ENCODE data around the gene CAPZA2. TPM values are rescaled to one million over a fixed set of nuclear protein-coding genes. Genes with fewer than 3 reads are reported as not detected.

The CAPZA2 gene
- total and polyA plus RNA-seq, 4 donors, result 157 to 214 (median 188) TPM

DNA sequence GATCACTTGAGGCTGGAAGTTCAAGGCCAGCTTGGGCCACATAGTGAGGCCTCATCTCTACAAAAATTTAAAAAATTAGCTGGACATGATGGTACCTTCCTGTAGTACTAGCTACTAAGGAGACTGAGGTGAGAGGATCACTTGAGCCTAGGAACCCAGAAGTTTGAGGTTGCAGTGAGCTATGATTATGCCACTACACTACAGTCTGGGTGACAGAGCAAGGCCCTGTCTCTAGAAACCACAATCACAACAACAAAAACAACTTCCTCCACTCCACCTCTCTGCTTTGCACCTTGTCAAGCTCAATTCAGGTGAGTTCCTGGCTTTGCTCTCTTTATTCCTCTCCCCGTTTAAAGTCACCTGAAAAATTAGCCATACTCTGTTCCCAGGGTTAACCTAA, 8.3 kb upstream of the CAPZA2 start:
- H3K4me1 ChIP-seq (ENCODE audit: control insufficient read depth, insufficient read depth, low read length), result no peaks in the 10 kb centered on the region
- no peak for DNase-seq (ENCODE audit: low read depth in 4 of 6, low spot score in 6 of 6)
- no peaks in the 10 kb centered on the region for H3K9me3 ChIP-seq (ENCODE audit: control insufficient read depth, insufficient read depth, low read length)
- no peak overlapping the region for H3K27ac ChIP-seq (ENCODE audit: low read depth, low read length)
- no peaks in the 10 kb centered on the region for H3K36me3 ChIP-seq (ENCODE audit: control insufficient read depth, insufficient read depth, low read length)
- no peaks in the 10 kb centered on the region for H3K27me3 ChIP-seq (ENCODE audit: control insufficient read depth, insufficient read depth, low read length)
- H3K4me3 ChIP-seq (ENCODE audit: low read depth, low read length), result no peak overlapping the region
- WGBS (ENCODE audit: insufficient coverage), result 80% methylated on average over 1 of the region's 1 CpG

DNA sequence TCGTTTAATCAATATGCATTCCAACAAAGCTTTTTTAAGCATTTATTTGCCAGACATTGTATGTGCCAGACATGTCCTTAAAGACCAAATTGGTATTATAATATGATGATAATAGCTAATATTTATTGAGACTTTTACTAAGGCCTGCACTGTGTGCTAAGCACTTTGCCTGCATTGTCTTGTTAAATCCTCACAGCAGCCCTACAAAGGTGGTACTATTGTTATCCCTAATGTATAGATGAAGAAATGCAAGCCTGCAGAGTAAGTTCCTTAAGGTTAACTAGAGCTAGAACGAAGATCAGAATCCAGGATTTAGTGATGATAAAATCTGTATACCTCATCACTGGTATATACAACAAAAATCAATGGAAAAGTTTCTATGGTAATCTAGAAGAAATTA, 5.3 kb upstream of the CAPZA2 start:
- Histone ChIP-seq H3K36me3 (ENCODE audit: control insufficient read depth, insufficient read depth, low read length) (no peaks in the 10 kb centered on the region), H3K4me1 (ENCODE audit: control insufficient read depth, insufficient read depth, low read length) (no peaks in the 10 kb centered on the region), H3K9me3 (ENCODE audit: control insufficient read depth, insufficient read depth, low read length) (no peaks in the 10 kb centered on the region), H3K4me3 (ENCODE audit: low read depth, low read length) (no peak overlapping the region), H3K27ac (ENCODE audit: low read depth, low read length) (no peak overlapping the region), H3K27me3 (ENCODE audit: control insufficient read depth, insufficient read depth, low read length) (no peaks in the 10 kb centered on the region)
- WGBS (ENCODE audit: insufficient coverage), result no CpG with 5 or more reads among the region's 2 CpGs
- no peak for DNase-seq (ENCODE audit: low read depth in 4 of 6, low spot score in 6 of 6)

DNA sequence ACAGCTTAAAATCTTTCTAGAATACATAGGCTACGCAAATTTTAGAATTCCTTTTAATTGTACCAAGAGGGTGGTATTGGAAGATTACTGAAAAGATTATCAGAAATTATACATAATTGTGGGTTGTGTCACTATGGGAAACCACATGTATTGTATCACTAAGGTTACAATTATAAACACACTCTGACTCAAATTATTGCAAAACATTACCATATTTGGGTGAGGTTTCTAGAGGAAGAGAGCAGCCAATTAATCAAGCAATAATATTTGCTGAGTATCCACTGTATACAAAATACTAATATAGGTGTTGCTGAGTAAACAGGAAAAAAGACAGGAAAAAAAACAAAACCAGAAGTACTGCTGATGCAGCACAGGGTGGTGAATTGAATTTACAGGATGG, 3.1 kb upstream of the CAPZA2 start:
- no CpG with 5 or more reads among the region's 1 CpG for WGBS (ENCODE audit: insufficient coverage)
- DNase-seq (ENCODE audit: low read depth in 4 of 6, low spot score in 6 of 6), result no peak
- no peaks in the 10 kb centered on the region for H3K4me1 ChIP-seq (ENCODE audit: control insufficient read depth, insufficient read depth, low read length)

DNA sequence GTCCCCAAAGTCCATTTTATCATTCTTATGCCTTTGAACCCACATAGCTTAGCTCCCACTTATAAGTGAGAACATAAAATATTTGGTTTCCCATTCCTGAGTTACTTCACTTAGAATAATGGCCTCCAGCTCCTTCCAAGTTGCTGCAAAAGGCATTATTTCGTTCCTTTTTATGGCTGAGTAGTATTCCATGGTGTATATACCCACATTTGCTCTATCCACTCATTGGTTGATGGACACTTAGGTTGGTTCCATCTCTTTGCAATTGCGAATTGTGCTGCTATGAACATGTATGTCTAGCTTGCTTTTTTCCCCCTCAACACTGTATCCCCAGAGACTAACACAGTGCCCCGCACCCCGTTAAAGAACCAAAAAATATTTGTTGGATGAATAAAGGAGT, 670 bp upstream of the CAPZA2 start:
- Histone ChIP-seq H3K4me3 (ENCODE audit: low read depth, low read length) (peak overlapping the region; percentile 20), H3K9me3 (ENCODE audit: control insufficient read depth, insufficient read depth, low read length) (no peaks in the 10 kb centered on the region), H3K27ac (ENCODE audit: low read depth, low read length) (no peak overlapping the region), H3K27me3 (ENCODE audit: control insufficient read depth, insufficient read depth, low read length) (no peaks in the 10 kb centered on the region), H3K36me3 (ENCODE audit: control insufficient read depth, insufficient read depth, low read length) (no peaks in the 10 kb centered on the region), H3K4me1 (ENCODE audit: control insufficient read depth, insufficient read depth, low read length) (no peaks in the 10 kb centered on the region)
- DNase-seq (ENCODE audit: low read depth in 4 of 6, low spot score in 6 of 6), result no peak
- no CpG with 5 or more reads among the region's 4 CpGs for WGBS (ENCODE audit: insufficient coverage)

More for the DNA sequence above, 3.1 kb upstream of the CAPZA2 start:
- Histone ChIP-seq H3K36me3 (ENCODE audit: control insufficient read depth, insufficient read depth, low read length) (no peaks in the 10 kb centered on the region), H3K27ac (ENCODE audit: low read depth, low read length) (no peak overlapping the region), H3K4me3 (ENCODE audit: low read depth, low read length) (no peak overlapping the region), H3K9me3 (ENCODE audit: control insufficient read depth, insufficient read depth, low read length) (no peaks in the 10 kb centered on the region), H3K27me3 (ENCODE audit: control insufficient read depth, insufficient read depth, low read length) (no peaks in the 10 kb centered on the region)

DNA sequence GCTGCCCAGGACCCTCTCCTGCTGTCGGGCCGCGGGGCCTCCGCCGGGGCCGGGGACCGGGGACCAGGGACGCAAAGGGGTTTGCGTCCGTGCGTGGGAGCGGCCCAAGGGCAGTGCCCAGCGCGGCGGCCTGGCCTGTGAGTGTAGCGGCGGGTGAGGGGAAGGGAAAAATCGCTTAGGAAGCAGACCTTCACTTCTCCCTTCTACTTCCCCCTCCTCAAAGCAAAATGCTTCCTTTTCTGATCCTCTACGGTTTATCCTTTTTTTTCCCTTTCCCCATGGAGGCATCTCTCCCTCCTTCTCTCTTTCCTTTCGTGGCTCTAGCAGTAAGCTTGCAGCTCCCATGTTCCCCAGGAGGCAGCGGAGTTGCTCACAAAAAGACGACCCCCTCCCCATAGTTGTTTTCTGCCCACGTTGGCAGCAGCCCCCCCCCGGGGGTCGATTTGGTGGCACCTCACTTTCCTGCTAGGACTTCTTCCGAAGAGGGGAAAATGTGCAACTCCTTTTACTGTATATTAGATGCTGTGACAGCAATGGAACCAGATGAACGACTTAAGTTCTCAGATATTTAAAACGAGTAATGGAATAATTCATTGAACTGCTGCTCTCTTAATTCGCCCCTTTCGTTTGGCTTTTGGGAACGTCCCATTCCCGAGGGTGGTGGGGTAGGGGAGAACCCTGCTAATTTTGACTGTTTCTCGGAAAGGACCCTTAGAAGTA, 724 bp downstream of the CAPZA2 start:
- H3K27me3 ChIP-seq (ENCODE audit: control insufficient read depth, insufficient read depth, low read length), result no peaks in the 10 kb centered on the region
- 0% methylated on average over 19 of the region's 33 CpGs for WGBS (ENCODE audit: insufficient coverage)
- H3K4me1 ChIP-seq (ENCODE audit: control insufficient read depth, insufficient read depth, low read length), result no peaks in the 10 kb centered on the region
- no peaks in the 10 kb centered on the region for H3K36me3 ChIP-seq (ENCODE audit: control insufficient read depth, insufficient read depth, low read length)
- H3K9me3 ChIP-seq (ENCODE audit: control insufficient read depth, insufficient read depth, low read length), result no peaks in the 10 kb centered on the region
- DNase-seq (ENCODE audit: low read depth in 4 of 6, low spot score in 6 of 6), result peak; percentile 22 to 78 (median 36)
- peak overlapping the region; percentile 82 for H3K4me3 ChIP-seq (ENCODE audit: low read depth, low read length)
- peak overlapping the region; percentile 88 for H3K27ac ChIP-seq (ENCODE audit: low read depth, low read length)

DNA sequence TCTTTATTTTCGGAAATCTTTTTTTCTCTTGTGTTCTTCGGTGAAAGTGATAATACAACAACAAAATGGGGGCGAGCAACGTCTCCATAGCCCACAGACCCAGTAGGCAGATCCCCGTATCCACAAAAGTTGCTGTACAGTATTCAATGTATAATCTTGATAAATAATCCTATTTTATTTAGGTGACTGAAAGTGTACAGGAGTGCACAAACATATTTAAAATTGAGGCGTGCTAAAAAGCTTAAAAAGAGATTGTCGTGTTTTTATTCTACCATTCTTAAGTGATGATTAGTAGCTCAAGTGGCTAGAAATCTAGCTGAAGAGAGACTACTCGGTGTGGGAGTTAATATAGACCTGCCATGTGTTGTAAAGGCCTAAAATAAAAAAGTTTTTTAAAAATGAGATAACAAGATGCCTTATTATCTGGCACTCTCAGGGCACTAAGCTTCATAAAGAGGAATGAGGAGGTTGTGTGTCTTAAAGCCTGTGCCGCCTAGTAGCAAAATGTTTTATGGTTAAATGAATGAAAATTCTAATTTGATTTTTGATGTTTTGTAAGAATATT, 1.6 kb downstream of the CAPZA2 start:
- peak overlapping the region; percentile 88 for H3K27ac ChIP-seq (ENCODE audit: low read depth, low read length)
- no peaks in the 10 kb centered on the region for H3K36me3 ChIP-seq (ENCODE audit: control insufficient read depth, insufficient read depth, low read length)
- no peaks in the 10 kb centered on the region for H3K27me3 ChIP-seq (ENCODE audit: control insufficient read depth, insufficient read depth, low read length)
- DNase-seq (ENCODE audit: low read depth in 4 of 6, low spot score in 6 of 6), result no peak
- H3K9me3 ChIP-seq (ENCODE audit: control insufficient read depth, insufficient read depth, low read length), result no peaks in the 10 kb centered on the region
- no peaks in the 10 kb centered on the region for H3K4me1 ChIP-seq (ENCODE audit: control insufficient read depth, insufficient read depth, low read length)
- peak overlapping the region; percentile 82 for H3K4me3 ChIP-seq (ENCODE audit: low read depth, low read length)
- WGBS (ENCODE audit: insufficient coverage), result 0% methylated on average over 1 of the region's 9 CpGs

DNA sequence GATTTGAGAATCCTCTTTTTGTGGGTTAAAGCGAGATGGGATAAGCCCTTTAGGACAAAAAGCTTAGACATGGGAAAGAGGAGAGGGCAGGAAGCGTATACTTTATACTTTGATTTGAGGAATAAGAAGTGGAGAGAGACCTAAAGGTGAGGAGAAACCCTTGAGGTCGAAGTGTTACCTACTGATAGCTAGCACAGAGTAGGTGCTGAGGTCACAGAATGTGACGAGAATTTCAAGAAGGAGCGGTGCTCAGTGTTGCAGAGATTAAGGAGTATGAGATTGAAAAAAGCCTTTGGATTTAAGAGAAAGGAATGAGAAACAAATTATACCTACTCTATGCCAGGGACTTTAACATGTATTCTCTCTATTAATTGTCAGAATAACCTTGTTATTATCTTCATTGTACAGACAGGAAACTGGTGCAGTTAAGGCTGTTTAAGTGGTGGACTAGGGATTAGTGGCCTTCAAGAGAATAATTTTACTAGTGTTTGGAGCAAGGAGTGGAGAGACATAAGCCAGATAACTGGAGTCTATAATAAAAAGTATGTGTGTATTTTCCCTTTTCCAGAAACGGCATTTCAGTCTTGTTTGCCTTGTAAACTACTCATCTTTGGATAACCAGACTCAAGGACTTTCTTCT, 8.8 kb downstream of the CAPZA2 start:
- no peaks in the 10 kb centered on the region for H3K36me3 ChIP-seq (ENCODE audit: control insufficient read depth, insufficient read depth, low read length)
- no peak overlapping the region for H3K4me3 ChIP-seq (ENCODE audit: low read depth, low read length)
- H3K27ac ChIP-seq (ENCODE audit: low read depth, low read length), result no peak overlapping the region
- H3K4me1 ChIP-seq (ENCODE audit: control insufficient read depth, insufficient read depth, low read length), result no peaks in the 10 kb centered on the region
- no peaks in the 10 kb centered on the region for H3K9me3 ChIP-seq (ENCODE audit: control insufficient read depth, insufficient read depth, low read length)
- DNase-seq (ENCODE audit: low read depth in 4 of 6, low spot score in 6 of 6), result no peak
- no peaks in the 10 kb centered on the region for H3K27me3 ChIP-seq (ENCODE audit: control insufficient read depth, insufficient read depth, low read length)
- 100% methylated on average over 2 of the region's 6 CpGs for WGBS (ENCODE audit: insufficient coverage)

DNA sequence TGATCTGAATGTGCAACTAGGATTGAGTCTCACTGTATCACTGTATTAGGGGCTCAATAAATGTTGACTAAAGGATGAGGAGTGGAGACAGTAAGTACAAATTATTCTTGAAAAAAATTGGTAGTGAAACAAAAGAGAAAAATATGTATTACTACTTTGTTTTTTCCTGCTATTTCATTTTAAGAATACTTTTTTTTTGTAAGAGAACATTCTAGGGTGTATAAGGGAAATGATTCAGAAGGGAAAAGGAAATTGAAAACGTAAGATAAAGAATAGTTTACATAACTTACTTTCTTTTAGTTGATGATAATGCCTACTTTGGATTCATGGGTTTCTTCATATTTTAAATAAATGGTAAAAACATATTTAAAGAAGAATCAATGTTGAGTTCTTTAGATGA, 9.6 kb downstream of the CAPZA2 start:
- no peak for DNase-seq (ENCODE audit: low read depth in 4 of 6, low spot score in 6 of 6)
- no peak overlapping the region for H3K27ac ChIP-seq (ENCODE audit: low read depth, low read length)
- H3K27me3 ChIP-seq (ENCODE audit: control insufficient read depth, insufficient read depth, low read length), result no peaks in the 10 kb centered on the region
- H3K36me3 ChIP-seq (ENCODE audit: control insufficient read depth, insufficient read depth, low read length), result no peaks in the 10 kb centered on the region
- H3K4me3 ChIP-seq (ENCODE audit: low read depth, low read length), result no peak overlapping the region
- WGBS (ENCODE audit: insufficient coverage), result no CpG with 5 or more reads among the region's 1 CpG
- no peaks in the 10 kb centered on the region for H3K4me1 ChIP-seq (ENCODE audit: control insufficient read depth, insufficient read depth, low read length)
- H3K9me3 ChIP-seq (ENCODE audit: control insufficient read depth, insufficient read depth, low read length), result no peaks in the 10 kb centered on the region

DNA sequence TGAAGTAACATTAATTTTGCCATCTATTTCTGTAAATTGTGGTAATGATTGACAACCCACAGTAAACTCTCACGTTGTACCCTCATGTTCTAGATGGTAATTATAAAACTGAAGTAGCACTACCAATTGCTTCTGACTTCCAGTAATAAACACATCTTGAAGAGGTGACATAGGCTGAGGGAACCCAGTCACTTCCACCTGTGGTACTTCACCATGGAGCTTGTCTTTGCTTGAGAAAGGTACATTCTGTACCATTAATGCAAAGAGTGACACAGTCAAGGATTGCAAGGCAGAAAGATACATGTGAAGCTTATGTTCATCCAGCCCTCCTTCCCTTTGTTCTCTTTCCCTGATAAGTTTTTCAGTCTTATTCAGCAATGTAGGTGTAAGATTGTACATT, 11.2 kb downstream of the CAPZA2 start:
- H3K27ac ChIP-seq (ENCODE audit: low read depth, low read length), result no peak overlapping the region
- H3K4me1 ChIP-seq (ENCODE audit: control insufficient read depth, insufficient read depth, low read length), result no peaks in the 10 kb centered on the region
- no peaks in the 10 kb centered on the region for H3K9me3 ChIP-seq (ENCODE audit: control insufficient read depth, insufficient read depth, low read length)
- no CpG with 5 or more reads among the region's 1 CpG for WGBS (ENCODE audit: insufficient coverage)
- H3K4me3 ChIP-seq (ENCODE audit: low read depth, low read length), result no peak overlapping the region
- H3K27me3 ChIP-seq (ENCODE audit: control insufficient read depth, insufficient read depth, low read length), result no peaks in the 10 kb centered on the region
- H3K36me3 ChIP-seq (ENCODE audit: control insufficient read depth, insufficient read depth, low read length), result no peaks in the 10 kb centered on the region
- no peak for DNase-seq (ENCODE audit: low read depth in 4 of 6, low spot score in 6 of 6)

Measured in spinal cord (tissue), 10 donors.